Stimulated activated naive B cell treated with anti-CD40 and anti-IgM and Interleukin-4, amounts not matched to agents 10 μg/mL and 1 μg/mL and 100 μg/mL, for 72 hours (primary cell): ENCODE results near the gene BABAM2.
A peak's percentile ranks its signal among the peaks of the same experiment; 100 is the strongest.

Experiments
- ATAC-seq, 2 donors: fragments of 150-1000 bp; cut with Tn5 transposase; replicated peaks; 2 replicates each; pipeline ENCODE4 v1.10.0; 2021; ENCODE audit warnings: moderate library complexity in 1 of 2
- DNase-seq: peaks from one replicate; pipeline ENCODE4 v3.0.0; 2021
- H3K27ac Mint-ChIP-seq: one replicate; pipeline ENCODE4 v1.8.0; 2022; ENCODE audit warnings: mild to moderate bottlenecking, mixed read lengths
- H3K27me3 Mint-ChIP-seq, 2 donors: one replicate each; pipeline ENCODE4 v1.8.0; 2022; ENCODE audit warnings: mixed read lengths in 2 of 2
- H3K36me3 Mint-ChIP-seq, 2 donors: one replicate each; pipeline ENCODE4 v1.8.0; 2022; ENCODE audit warnings: mixed read lengths in 2 of 2, mild to moderate bottlenecking in 1 of 2
- H3K4me1 Mint-ChIP-seq, 2 donors: one replicate each; pipeline ENCODE4 v1.8.0; 2022; ENCODE audit warnings: mixed read lengths in 2 of 2, mild to moderate bottlenecking in 1 of 2
- H3K4me3 Mint-ChIP-seq, 2 donors: one replicate each; pipeline ENCODE4 v1.8.0; 2022; ENCODE audit warnings: mild to moderate bottlenecking in 2 of 2, mixed read lengths in 2 of 2, moderate library complexity in 1 of 2
- H3K9me3 Mint-ChIP-seq, 2 donors: one replicate each; pipeline ENCODE4 v1.8.0; 2022; ENCODE audit warnings: mixed read lengths in 2 of 2, mild to moderate bottlenecking in 1 of 2

Gene BABAM2

DNA sequence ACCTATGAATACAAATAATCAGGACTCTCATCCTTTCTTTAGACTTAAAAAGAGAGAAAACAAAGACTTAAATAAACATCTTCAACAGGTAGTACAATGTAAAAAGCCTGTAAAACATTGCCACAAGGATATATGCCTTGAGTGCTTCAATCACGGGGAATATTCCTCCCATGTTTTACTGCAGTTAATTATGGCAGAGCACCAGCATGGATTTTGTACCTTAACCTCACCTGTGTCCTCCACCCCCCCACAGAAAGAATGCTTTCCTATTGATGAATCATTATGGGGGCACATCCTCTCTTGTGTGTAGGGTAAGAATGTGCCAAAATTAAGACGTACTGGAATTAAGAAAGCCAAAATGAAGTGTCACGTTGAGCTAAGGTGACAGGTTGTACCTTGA is 312.2 kb downstream of the BABAM2 start:
- H3K36me3 Mint-ChIP-seq = peaks cover 15 to 27% of the 10 kb centered on the region in 2 donors
- H3K27ac Mint-ChIP-seq = no peak overlapping the region
- H3K4me1 Mint-ChIP-seq = no peaks in the 10 kb centered on the region
- H3K9me3 Mint-ChIP-seq = no peaks in the 10 kb centered on the region
- H3K27me3 Mint-ChIP-seq = no peaks in the 10 kb centered on the region
- DNase-seq (no peak), ATAC-seq (no peak)
- H3K4me3 Mint-ChIP-seq = no peak overlapping the region

DNA sequence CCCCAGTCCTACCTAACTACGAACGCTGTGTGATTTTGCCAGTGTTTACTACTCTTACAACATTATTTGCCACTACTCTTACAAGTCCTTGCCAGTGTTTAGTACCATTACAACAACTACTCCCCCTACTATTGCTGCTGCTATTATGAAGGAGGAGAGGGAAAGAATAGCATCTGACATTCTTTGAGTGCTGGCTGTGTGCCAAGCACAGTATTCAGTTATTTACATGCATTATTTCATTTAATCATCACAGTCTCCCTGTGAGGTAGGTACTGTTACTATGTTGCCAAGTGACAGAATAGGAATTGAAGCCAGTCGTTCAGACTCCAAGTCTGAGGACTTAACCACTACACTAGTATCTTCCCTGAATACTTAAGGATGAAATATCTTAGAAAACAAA is 316.2 kb downstream of the BABAM2 start:
- H3K4me1 Mint-ChIP-seq = peaks cover 0 to 2% of the 10 kb centered on the region in 2 donors
- H3K27me3 Mint-ChIP-seq = no peaks in the 10 kb centered on the region
- ATAC-seq (no peak), DNase-seq (no peak)
- H3K36me3 Mint-ChIP-seq = peaks cover 20 to 29% of the 10 kb centered on the region in 2 donors
- H3K27ac Mint-ChIP-seq = no peak overlapping the region
- H3K4me3 Mint-ChIP-seq = no peak overlapping the region
- H3K9me3 Mint-ChIP-seq = no peaks in the 10 kb centered on the region

DNA sequence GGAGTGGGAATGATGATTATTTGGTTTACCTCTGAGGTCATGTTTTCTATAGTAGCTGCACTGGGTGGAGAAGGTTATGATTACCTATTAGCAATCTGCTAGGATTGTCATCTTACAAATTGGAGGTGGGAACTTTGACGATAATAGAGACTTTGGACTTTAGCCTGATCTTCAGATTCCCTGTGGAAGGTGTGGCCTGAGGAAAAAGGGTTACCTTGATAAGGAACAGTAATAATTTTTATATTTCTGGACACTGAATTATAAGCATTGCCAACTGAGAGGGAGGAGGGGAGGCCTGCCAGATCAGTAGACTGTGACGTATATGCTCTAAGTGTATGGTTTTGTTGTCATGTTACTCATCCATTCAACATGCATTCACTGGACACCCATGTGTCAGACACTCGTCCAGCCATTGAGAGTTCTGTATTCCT is 318.7 kb downstream of the BABAM2 start:
- H3K36me3 Mint-ChIP-seq = peaks cover 8 to 20% of the 10 kb centered on the region in 2 donors
- H3K27ac Mint-ChIP-seq = no peak overlapping the region
- no peak overlapping the region for H3K4me3 Mint-ChIP-seq
- no peaks in the 10 kb centered on the region for H3K27me3 Mint-ChIP-seq
- no peak for ATAC-seq
- H3K4me1 Mint-ChIP-seq = peaks cover 0 to 2% of the 10 kb centered on the region in 2 donors
- no peaks in the 10 kb centered on the region for H3K9me3 Mint-ChIP-seq
- no peak for DNase-seq

DNA sequence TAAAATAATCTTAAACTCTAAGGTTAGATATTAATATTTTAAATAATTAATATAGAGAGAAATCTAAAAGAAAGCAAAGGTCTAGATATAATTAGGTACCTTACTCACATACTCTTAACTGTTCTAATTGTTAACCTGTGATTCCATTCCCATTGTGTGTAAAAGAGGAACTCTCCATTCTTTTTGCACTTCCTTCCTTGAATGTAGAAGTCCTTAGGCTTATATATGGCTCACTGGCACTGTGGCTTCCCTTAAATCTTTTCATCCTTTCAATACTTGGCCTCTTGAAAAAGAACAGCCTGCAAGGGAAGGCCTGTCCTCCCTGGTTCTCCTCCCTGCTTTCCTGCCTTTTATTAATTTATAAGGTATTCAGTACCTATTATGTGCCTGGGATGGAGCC is 319.3 kb downstream of the BABAM2 start:
- Mint-ChIP-seq H3K9me3 (no peaks in the 10 kb centered on the region), H3K27ac (no peak overlapping the region), H3K4me3 (no peak overlapping the region), H3K4me1 (peaks cover 0 to 2% of the 10 kb centered on the region in 2 donors), H3K27me3 (no peaks in the 10 kb centered on the region), H3K36me3 (peaks cover 8 to 19% of the 10 kb centered on the region in 2 donors)
- ATAC-seq = no peak
- no peak for DNase-seq

DNA sequence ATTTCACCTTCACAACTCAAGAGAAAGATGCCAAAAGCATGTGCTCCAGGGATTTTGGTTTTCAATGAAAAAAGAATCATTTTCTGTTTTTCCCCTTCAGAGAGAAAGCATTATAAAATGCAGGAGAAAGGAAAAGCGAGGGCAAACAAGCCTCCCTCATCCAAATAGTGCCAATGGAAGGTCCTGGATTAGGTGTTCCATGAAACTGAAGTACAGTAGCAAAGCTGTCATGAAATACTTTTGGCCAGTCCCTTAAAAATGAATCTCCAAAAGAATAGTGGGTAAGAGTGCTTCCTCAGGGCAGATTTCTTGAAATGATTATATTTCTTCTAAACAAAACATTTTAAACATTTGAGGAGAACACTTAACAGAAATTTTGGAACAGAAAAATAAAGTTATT is 320.0 kb downstream of the BABAM2 start:
- no peak for DNase-seq

DNA sequence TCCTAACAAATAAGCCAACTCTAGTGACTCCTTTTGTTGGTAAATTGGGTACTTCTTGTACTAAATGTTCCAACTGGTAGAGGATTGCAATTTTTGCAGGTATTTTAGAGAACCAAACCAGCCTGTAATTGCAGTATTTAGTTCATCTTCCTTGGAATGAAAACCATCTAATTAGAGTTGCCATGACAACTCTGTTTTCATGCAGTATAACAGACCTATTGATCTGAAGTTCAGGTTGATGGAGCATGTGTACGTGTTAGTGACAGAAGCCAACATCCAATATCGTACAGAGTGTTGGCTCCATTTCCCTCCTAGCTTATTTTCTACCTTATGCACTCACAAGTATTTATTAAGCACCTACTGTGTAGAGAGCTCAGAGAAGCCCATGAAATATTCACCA is 325.8 kb downstream of the BABAM2 start:
- H3K27me3 Mint-ChIP-seq = no peaks in the 10 kb centered on the region
- peaks cover 2 to 5% of the 10 kb centered on the region in 2 donors for H3K4me1 Mint-ChIP-seq
- DNase-seq (no peak), ATAC-seq (no peak)
- H3K27ac Mint-ChIP-seq = no peak overlapping the region
- H3K36me3 Mint-ChIP-seq = peaks cover 5 to 17% of the 10 kb centered on the region in 2 donors
- H3K9me3 Mint-ChIP-seq = no peaks in the 10 kb centered on the region
- H3K4me3 Mint-ChIP-seq = no peak overlapping the region

More for the DNA sequence above, 320.0 kb downstream of the BABAM2 start:
- H3K9me3 Mint-ChIP-seq = no peaks in the 10 kb centered on the region
- H3K36me3 Mint-ChIP-seq = peaks cover 9 to 19% of the 10 kb centered on the region in 2 donors
- no peaks in the 10 kb centered on the region for H3K27me3 Mint-ChIP-seq
- no peak overlapping the region for H3K27ac Mint-ChIP-seq
- no peak overlapping the region for H3K4me3 Mint-ChIP-seq
- ATAC-seq = no peak
- peaks cover 0 to 3% of the 10 kb centered on the region in 2 donors for H3K4me1 Mint-ChIP-seq

DNA sequence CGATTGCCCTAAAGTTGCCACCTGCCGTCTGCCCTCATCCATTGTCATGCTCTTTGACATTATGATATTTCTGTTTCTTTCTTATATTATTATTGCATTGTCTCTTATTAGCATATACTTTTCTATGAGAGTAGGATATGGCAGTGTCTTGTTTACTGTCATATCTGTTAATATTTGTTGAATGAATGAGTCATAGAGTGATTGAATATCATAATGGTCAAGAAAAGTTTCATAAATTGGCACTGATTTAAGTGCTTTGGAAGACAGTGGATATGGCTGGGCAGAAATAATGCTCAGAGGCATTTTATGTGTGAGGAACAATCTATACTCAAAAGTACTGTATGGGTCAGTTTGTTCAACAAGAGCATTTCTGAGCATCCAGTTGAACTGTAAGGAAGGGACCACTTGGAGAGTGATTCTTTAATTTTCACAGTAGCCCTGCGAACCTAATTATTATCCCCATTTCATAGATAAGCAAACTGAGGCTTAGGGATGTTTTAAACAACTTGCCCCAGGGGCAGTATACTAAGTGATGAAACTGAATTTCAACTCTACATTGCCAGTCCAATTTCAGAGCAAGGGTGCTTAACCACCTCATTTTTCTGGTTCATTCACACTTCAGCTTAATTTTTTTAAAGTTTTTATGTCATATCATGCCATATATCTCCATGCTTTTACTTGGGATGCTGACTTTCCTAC is 326.7 kb downstream of the BABAM2 start:
- ATAC-seq (no peak), DNase-seq (no peak)
- H3K4me1 Mint-ChIP-seq = peaks cover 2 to 5% of the 10 kb centered on the region in 2 donors
- H3K36me3 Mint-ChIP-seq = peaks cover 8 to 19% of the 10 kb centered on the region in 2 donors
- H3K27ac Mint-ChIP-seq = no peak overlapping the region
- H3K4me3 Mint-ChIP-seq = no peak overlapping the region
- H3K9me3 Mint-ChIP-seq = no peaks in the 10 kb centered on the region
- H3K27me3 Mint-ChIP-seq = no peaks in the 10 kb centered on the region

DNA sequence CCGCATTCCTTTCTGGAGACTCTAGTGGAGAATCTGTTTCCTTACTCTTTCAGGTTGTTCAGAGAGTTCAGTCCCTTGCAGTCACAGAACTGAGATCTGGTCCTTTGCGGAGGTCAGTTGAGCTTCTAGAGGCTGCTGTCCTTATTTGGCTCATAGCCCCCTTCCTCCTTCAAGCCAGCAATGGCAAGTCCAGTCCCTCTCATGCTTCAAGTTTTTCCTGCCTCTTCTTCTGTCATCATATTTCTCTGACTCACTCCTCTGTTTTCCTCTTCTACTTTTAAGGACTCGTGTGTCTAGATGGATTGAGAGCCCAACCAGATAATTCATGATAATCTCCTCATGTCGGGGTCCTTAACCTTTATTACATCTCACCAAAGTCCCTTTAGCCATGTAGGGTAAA is 328.6 kb downstream of the BABAM2 start:
- ATAC-seq (no peak), DNase-seq (no peak)
- H3K27me3 Mint-ChIP-seq = no peaks in the 10 kb centered on the region
- no peak overlapping the region for H3K4me3 Mint-ChIP-seq
- H3K9me3 Mint-ChIP-seq = no peaks in the 10 kb centered on the region
- peaks cover 8 to 19% of the 10 kb centered on the region in 2 donors for H3K36me3 Mint-ChIP-seq
- H3K27ac Mint-ChIP-seq = no peak overlapping the region
- peaks cover 2 to 5% of the 10 kb centered on the region in 2 donors for H3K4me1 Mint-ChIP-seq

DNA sequence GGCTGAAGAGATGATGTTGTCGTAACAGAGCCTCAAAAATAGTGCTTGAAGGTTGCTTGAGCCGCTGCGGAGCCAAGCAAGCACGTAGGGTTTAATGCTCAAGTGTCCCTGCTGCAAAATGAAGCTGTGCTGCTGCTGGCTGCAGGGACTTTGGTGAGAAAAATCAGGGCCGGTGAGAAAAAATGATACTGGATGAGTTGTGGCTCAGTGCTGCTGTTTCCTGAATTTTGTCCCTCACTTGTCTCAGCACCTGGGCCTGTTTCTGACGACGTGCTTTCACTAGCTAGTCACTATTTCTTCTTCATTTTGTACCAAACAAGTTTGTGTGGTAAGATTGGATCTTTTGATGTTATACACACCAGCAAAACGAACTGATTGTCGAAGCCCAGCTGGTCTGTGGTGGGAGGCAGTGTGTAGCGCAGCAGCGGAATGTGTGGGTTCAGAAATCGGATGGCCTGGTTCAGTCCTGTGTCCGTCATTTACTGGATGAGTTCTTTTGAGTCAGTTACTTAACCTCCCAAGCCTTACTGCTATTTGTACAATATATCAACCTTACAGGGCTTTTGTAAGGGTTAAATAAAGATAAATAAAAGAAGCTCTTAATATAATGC is 329.3 kb downstream of the BABAM2 start:
- Mint-ChIP-seq H3K27me3 (no peaks in the 10 kb centered on the region), H3K4me1 (peaks cover 2 to 5% of the 10 kb centered on the region in 2 donors), H3K27ac (no peak overlapping the region), H3K9me3 (no peaks in the 10 kb centered on the region), H3K36me3 (peaks cover 8 to 19% of the 10 kb centered on the region in 2 donors), H3K4me3 (no peak overlapping the region)
- ATAC-seq = no peak
- no peak for DNase-seq

DNA sequence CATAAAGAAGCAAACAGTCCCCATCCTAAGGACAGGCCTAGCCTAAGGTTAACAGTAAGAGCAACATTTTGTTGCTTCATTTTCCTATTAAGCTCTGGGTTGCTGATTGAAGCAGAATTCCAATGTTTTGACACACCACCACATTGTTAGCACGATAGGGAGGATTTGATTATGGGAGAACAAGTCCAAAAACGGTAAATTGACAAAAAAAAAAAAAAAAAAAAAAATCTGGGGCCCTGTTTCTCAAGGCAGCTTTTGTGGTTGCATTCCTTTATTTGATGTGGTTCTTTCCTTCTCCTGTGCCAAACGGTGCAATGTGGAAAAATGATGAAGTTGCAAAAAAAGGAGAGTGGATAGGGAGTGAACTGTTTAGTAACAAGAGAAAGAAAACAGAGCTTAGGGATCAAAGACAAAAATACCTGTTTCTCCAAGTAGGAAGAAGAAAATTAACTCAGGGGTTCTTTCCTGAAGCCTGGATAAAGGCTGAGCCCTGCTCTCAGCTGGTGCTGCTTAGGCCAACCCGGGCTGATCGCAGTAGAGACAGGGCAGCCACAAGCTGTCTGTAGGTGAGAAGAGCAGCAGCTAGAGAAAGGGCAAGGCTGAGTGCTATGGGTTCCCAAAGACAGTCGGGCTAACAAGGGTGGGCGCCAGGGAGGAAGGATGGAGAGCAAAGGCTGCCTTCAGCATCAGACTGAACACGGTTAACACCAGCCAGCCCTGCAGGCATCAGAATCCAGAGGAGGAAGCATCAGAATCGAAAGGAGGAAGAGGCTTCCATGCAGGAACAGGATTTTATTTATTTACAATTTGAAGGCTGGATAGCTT is 334.3 kb downstream of the BABAM2 start:
- ATAC-seq = no peak
- DNase-seq = no peak
- no peaks in the 10 kb centered on the region for H3K4me1 Mint-ChIP-seq
- peaks cover 14 to 32% of the 10 kb centered on the region in 2 donors for H3K36me3 Mint-ChIP-seq
- no peak overlapping the region for H3K4me3 Mint-ChIP-seq
- no peaks in the 10 kb centered on the region for H3K9me3 Mint-ChIP-seq
- peak overlapping the region; percentile 1 for H3K27ac Mint-ChIP-seq
- H3K27me3 Mint-ChIP-seq = no peaks in the 10 kb centered on the region

DNA sequence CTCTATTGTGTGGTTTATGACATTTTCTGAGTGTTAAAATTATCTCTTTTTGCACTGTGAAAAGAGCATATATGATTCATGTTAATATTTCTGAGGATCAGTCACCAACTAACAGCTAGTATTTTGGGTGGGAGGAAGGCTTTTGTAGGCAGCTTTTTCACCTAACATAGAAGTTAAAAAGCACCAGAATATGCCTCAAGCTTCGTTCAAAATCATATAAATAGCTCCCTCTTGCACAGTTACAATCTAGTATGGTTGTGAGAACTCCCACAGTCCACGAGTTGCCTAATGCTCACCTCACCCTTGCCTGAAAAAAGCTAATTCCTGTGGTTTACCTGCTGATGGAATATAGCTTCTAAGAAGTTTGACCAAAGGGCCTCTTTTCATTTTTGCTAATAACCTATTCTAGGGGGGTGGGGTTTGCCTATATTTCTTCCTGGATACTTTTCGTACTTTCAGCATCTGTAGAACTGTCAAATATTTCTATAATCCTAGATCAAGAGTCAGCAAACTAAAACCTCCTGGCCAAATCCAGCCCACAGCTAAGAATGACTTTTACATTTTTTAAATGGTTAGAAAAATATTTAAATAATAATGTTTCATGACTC is 335.0 kb downstream of the BABAM2 start:
- ATAC-seq (no peak), DNase-seq (no peak)
- Mint-ChIP-seq H3K27me3 (no peaks in the 10 kb centered on the region), H3K4me1 (no peaks in the 10 kb centered on the region), H3K36me3 (peaks cover 14 to 33% of the 10 kb centered on the region in 2 donors), H3K27ac (no peak overlapping the region), H3K4me3 (no peak overlapping the region), H3K9me3 (no peaks in the 10 kb centered on the region)

DNA sequence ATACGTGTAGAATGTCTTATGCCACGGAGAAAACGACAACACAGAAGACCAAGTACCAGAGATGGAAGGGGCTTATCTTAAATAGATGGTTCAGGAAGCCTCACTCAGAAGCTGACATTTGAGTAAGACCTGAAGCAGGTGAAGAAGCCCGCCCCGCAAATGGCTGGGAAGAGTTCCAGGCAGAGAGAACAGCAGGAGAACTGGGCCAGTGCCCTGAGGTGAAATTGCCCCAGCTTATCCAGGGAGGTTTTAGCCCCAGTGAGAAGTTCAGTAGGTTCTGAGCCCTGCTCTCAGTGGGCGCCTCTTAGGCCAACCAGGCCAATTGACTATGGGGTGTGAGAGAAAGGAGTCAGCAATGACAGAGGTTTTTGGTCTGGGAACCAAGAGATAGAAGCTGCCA is 336.0 kb downstream of the BABAM2 start:
- H3K27ac Mint-ChIP-seq = no peak overlapping the region
- no peak overlapping the region for H3K4me3 Mint-ChIP-seq
- peaks cover 14 to 28% of the 10 kb centered on the region in 2 donors for H3K36me3 Mint-ChIP-seq
- H3K27me3 Mint-ChIP-seq = no peaks in the 10 kb centered on the region
- DNase-seq (no peak), ATAC-seq (no peak)
- H3K9me3 Mint-ChIP-seq = no peaks in the 10 kb centered on the region
- no peaks in the 10 kb centered on the region for H3K4me1 Mint-ChIP-seq

DNA sequence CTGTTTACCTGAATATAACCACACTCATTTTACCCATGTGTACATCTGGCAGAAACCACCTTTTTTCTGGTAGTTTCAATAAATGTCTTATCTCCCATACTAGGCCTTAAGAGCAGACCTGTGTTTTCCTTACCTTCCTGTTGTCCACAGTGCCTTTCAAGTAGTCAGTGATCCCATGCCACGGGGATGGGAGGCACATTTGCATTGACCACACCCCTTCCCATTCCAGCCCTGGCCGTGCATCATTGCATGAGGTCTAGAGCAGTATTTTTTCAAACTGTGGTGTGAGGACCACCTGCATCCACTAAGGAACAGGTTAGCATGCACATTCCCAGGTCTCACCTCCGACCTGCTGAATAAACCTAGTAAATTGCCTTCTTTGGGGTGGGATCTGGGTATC is 337.0 kb downstream of the BABAM2 start:
- Mint-ChIP-seq H3K4me1 (no peaks in the 10 kb centered on the region), H3K9me3 (no peaks in the 10 kb centered on the region), H3K4me3 (no peak overlapping the region), H3K27ac (no peak overlapping the region), H3K27me3 (no peaks in the 10 kb centered on the region), H3K36me3 (peaks cover 10 to 26% of the 10 kb centered on the region in 2 donors)
- ATAC-seq (no peak), DNase-seq (no peak)

DNA sequence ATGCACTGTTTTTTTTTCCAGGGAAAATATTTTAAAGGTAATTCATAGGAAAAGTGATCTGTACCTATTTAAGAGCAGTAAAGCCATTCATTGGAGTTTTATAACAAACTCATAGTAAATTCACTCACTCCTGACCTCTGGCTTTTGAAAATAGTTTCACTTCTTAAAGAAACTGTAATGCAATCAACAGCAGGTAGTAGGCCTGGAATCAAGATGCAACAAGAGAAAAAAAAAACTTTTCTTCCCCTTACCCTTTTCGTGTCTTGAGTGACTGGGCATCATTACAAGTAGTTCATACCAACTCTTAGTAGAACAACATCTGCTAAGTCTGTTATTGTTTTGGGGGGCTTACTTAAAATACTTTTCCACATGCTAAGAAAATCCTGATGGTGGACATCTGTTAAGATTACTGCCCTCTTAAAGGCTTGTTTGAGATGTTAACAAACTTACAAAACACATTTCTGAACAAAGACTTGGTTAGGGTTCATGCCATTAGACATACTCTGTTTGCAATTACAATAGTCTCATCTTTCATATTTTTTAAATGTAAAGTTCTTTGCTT is 338.0 kb downstream of the BABAM2 start:
- DNase-seq (no peak), ATAC-seq (peak in 1 of 2 donors; percentile 33)
- H3K4me3 Mint-ChIP-seq = no peak overlapping the region
- H3K4me1 Mint-ChIP-seq = no peaks in the 10 kb centered on the region
- no peaks in the 10 kb centered on the region for H3K9me3 Mint-ChIP-seq
- H3K27ac Mint-ChIP-seq = no peak overlapping the region
- no peaks in the 10 kb centered on the region for H3K27me3 Mint-ChIP-seq
- H3K36me3 Mint-ChIP-seq = peaks cover 16 to 32% of the 10 kb centered on the region in 2 donors
